Neuronal stem cell (in vitro differentiated cells): Measurements from ENCODE around the gene TCF7L2.

Experiments used
- DNase-seq: peaks from one replicate; pipeline ENCODE4 v3.0.0-alpha.2; 2013; ENCODE audit warnings: low spot score
- H2AFZ ChIP-seq: one replicate; pipeline ENCODE4 v1.6.1; 2013; ENCODE audit warnings: mild to moderate bottlenecking, low read length, inconsistent platforms
- H2AK5ac ChIP-seq: 2 replicates; pipeline ENCODE4 v1.6.1; 2013; ENCODE audit warnings: low read depth, mild to moderate bottlenecking, inconsistent platforms, low read length, moderate library complexity, mixed read lengths
- H2BK120ac ChIP-seq: 2 replicates; pipeline ENCODE4 v1.6.1; 2013; ENCODE audit warnings: low read depth, mild to moderate bottlenecking, inconsistent platforms, low read length, moderate library complexity, mixed read lengths
- H2BK12ac ChIP-seq: one replicate; pipeline ENCODE4 v1.6.1; 2013; ENCODE audit warnings: low read length, inconsistent platforms
- H2BK15ac ChIP-seq: 2 replicates; pipeline ENCODE4 v1.6.1; 2013; ENCODE audit warnings: mild to moderate bottlenecking, low read length, inconsistent platforms, mixed read lengths
- H2BK5ac ChIP-seq: one replicate; pipeline ENCODE4 v1.6.1; 2013; ENCODE audit warnings: inconsistent platforms, mild to moderate bottlenecking, low read length, moderate library complexity
- H3K14ac ChIP-seq: one replicate; pipeline ENCODE4 v1.6.1; 2013; ENCODE audit warnings: low read length, inconsistent platforms
- H3K18ac ChIP-seq: 2 replicates; pipeline ENCODE4 v1.6.1; 2013; ENCODE audit warnings: low read length, inconsistent platforms
- H3K23ac ChIP-seq: 2 replicates; pipeline ENCODE4 v1.6.1; 2013; ENCODE audit warnings: low read depth, mild to moderate bottlenecking, mixed read lengths, low read length, inconsistent platforms; ENCODE audit not compliant: poor library complexity
- H3K27ac ChIP-seq: replicated peaks from 3 replicates; pipeline ENCODE4 v1.5.1; 2013; ENCODE audit warnings: low read length, inconsistent platforms
- H3K27me3 ChIP-seq, 3 experiments: 2 replicates each; pipeline ENCODE4 v1.6.1; 2013; ENCODE audit warnings: low read length in 3 of 3, mild to moderate bottlenecking in 2 of 3, inconsistent platforms in 1 of 3, low read depth in 1 of 3, mixed read lengths in 1 of 3, moderate library complexity in 1 of 3; ENCODE audit not compliant: control insufficient read depth in 3 of 3, insufficient read depth in 3 of 3
- H3K36me3 ChIP-seq, 2 donors: replicated peaks in 1 of 2; 2 replicates each; pipeline ENCODE4 v1.6.1; 2013; ENCODE audit warnings: low read length in 2 of 2; ENCODE audit not compliant: control insufficient read depth in 2 of 2, insufficient read depth in 2 of 2
- H3K4ac ChIP-seq: 2 replicates; pipeline ENCODE4 v1.6.1; 2013; ENCODE audit warnings: inconsistent platforms, mild to moderate bottlenecking, low read length, moderate library complexity
- H3K4me1 ChIP-seq, 2 donors: 1 replicate in 1 of 2; 2 replicates in 1 of 2; pipeline ENCODE4 v1.6.1; 2013; ENCODE audit warnings: low read length in 2 of 2, low read depth in 1 of 2; ENCODE audit not compliant: control insufficient read depth in 2 of 2, insufficient read depth in 1 of 2
- H3K4me2 ChIP-seq: one replicate; pipeline ENCODE4 v1.6.1; 2013; ENCODE audit warnings: mild to moderate bottlenecking, low read length, inconsistent platforms; ENCODE audit not compliant: insufficient read depth, poor library complexity, severe bottlenecking
- H3K4me3 ChIP-seq, 2 donors: 2 replicates each; pipeline ENCODE4 v1.5.1; 2013; ENCODE audit warnings: low read length in 2 of 2, mild to moderate bottlenecking in 2 of 2, inconsistent platforms in 1 of 2, moderate library complexity in 1 of 2
- H3K79me1 ChIP-seq: one replicate; pipeline ENCODE4 v1.6.1; 2013; ENCODE audit warnings: low read depth, mild to moderate bottlenecking, inconsistent platforms, low read length, moderate library complexity
- H3K9ac ChIP-seq: one replicate; pipeline ENCODE4 v1.6.1; 2013; ENCODE audit warnings: mild to moderate bottlenecking, low read depth, low read length, inconsistent platforms; ENCODE audit not compliant: poor library complexity
- H3K9me3 ChIP-seq, 2 donors: replicated peaks in 1 of 2; 2 replicates each; pipeline versions ENCODE3 to v1.6.1; 2013; ENCODE audit warnings: low read length in 2 of 2, mild to moderate bottlenecking in 2 of 2, inconsistent platforms in 1 of 2, low read depth in 1 of 2, mixed read lengths in 1 of 2, moderate library complexity in 1 of 2; ENCODE audit not compliant: control insufficient read depth in 2 of 2, insufficient read depth in 1 of 2
- H4K8ac ChIP-seq: one replicate; pipeline ENCODE4 v1.6.1; 2013; ENCODE audit warnings: low read depth, mild to moderate bottlenecking, inconsistent platforms, low read length, moderate library complexity
- H4K91ac ChIP-seq: one replicate; pipeline ENCODE4 v1.6.1; 2013; ENCODE audit warnings: low read length, low read depth, mild to moderate bottlenecking, inconsistent platforms; ENCODE audit not compliant: poor library complexity
- WGBS, 2 donors: extraction: QIAGEN DNeasy Blood & Tissue Kit; methylation state at CpG; one replicate each; pipeline ENCODE4 v1.1.7; 2013; ENCODE audit warnings: missing lambda C conversion rate in 2 of 2, mixed read lengths in 1 of 2; ENCODE audit not compliant: insufficient read length in 2 of 2, insufficient replicate concordance in 1 of 2; ENCODE audit errors: extremely low coverage in 2 of 2; 5-methylcytosine and 5-hydroxymethylcytosine counted together

The TCF7L2 gene

GRCh38 chr10:113019692-113020474 lies 69.8 kb downstream of the TCF7L2 start:
- H3K9me3 ChIP-seq: no peaks in the 10 kb centered on the region
- no peak overlapping the region for H2BK120ac ChIP-seq
- H3K4me3 ChIP-seq: no peak overlapping the region
- no peak overlapping the region for H2BK12ac ChIP-seq
- peaks cover 6% of the 10 kb centered on the region for H3K79me1 ChIP-seq
- peaks cover 22 to 34% of the 10 kb centered on the region in 2 donors for H3K4me1 ChIP-seq
- H3K4ac ChIP-seq: no peak overlapping the region
- peaks cover 0 to 8% of the 10 kb centered on the region in 2 donors for H3K36me3 ChIP-seq
- no peak overlapping the region for H2AFZ ChIP-seq
- H2BK5ac ChIP-seq: no peak overlapping the region
- H3K27me3 ChIP-seq: no peaks in the 10 kb centered on the region
- H3K9ac ChIP-seq: no peak overlapping the region
- no peak overlapping the region for H3K14ac ChIP-seq
- peak overlapping the region; percentile 4 for H3K23ac ChIP-seq
- peak; percentile 80 for DNase-seq
- H2AK5ac ChIP-seq: no peak overlapping the region
- H4K91ac ChIP-seq: no peak overlapping the region
- H3K27ac ChIP-seq: peak overlapping the region; percentile 36
- H4K8ac ChIP-seq: no peak overlapping the region
- H2BK15ac ChIP-seq: no peak overlapping the region
- no CpG with 5 or more reads among the region's 12 CpGs for whole genome bisulfite sequencing, 2 donors
- peak overlapping the region; percentile 27 for H3K18ac ChIP-seq
- H3K4me2 ChIP-seq: peak overlapping the region; percentile 26

- Histone ChIP-seq H2BK12ac (no peak overlapping the region), H2AFZ (no peak overlapping the region), H4K91ac (no peak overlapping the region), H3K23ac (no peak overlapping the region), H3K27ac (peak overlapping the region; percentile 36), H3K4me1 (peaks cover 22 to 34% of the 10 kb centered on the region in 2 donors), H3K9ac (no peak overlapping the region), H3K4ac (no peak overlapping the region), H3K14ac (no peak overlapping the region), H3K36me3 (peaks cover 0 to 8% of the 10 kb centered on the region in 2 donors), H2AK5ac (no peak overlapping the region), H2BK120ac (no peak overlapping the region), H3K79me1 (peaks cover 6% of the 10 kb centered on the region), H3K4me2 (peak overlapping the region; percentile 26), H3K27me3 (no peaks in the 10 kb centered on the region), H3K4me3 (no peak overlapping the region), H3K9me3 (no peaks in the 10 kb centered on the region), H2BK15ac (no peak overlapping the region), H4K8ac (no peak overlapping the region), H2BK5ac (no peak overlapping the region), H3K18ac (peak overlapping the region; percentile 27)
- no CpG with 5 or more reads among the region's 2 CpGs for WGBS, 2 donors
- DNase-seq: no peak
Measured at GRCh38 chr10:113020475-113020753, 70.4 kb downstream of the TCF7L2 start.

- Histone ChIP-seq H3K36me3 (peaks cover 0 to 8% of the 10 kb centered on the region in 2 donors), H2BK5ac (no peak overlapping the region), H2AFZ (no peak overlapping the region), H3K27me3 (no peaks in the 10 kb centered on the region), H3K4me1 (peaks cover 22 to 34% of the 10 kb centered on the region in 2 donors), H3K14ac (no peak overlapping the region), H2BK15ac (no peak overlapping the region), H2BK12ac (no peak overlapping the region), H3K18ac (no peak overlapping the region), H2BK120ac (no peak overlapping the region), H3K79me1 (peaks cover 6% of the 10 kb centered on the region), H3K9me3 (no peaks in the 10 kb centered on the region), H3K4me2 (no peak overlapping the region), H3K23ac (no peak overlapping the region), H4K8ac (no peak overlapping the region), H3K4ac (no peak overlapping the region), H2AK5ac (no peak overlapping the region), H3K4me3 (no peak overlapping the region), H3K9ac (no peak overlapping the region), H4K91ac (no peak overlapping the region), H3K27ac (no peak overlapping the region)
- WGBS, 2 donors: no CpG with 5 or more reads among the region's 7 CpGs
- DNase-seq: no peak
Measured at GRCh38 chr10:113020838-113021237, 70.8 kb downstream of the TCF7L2 start.

DNA sequence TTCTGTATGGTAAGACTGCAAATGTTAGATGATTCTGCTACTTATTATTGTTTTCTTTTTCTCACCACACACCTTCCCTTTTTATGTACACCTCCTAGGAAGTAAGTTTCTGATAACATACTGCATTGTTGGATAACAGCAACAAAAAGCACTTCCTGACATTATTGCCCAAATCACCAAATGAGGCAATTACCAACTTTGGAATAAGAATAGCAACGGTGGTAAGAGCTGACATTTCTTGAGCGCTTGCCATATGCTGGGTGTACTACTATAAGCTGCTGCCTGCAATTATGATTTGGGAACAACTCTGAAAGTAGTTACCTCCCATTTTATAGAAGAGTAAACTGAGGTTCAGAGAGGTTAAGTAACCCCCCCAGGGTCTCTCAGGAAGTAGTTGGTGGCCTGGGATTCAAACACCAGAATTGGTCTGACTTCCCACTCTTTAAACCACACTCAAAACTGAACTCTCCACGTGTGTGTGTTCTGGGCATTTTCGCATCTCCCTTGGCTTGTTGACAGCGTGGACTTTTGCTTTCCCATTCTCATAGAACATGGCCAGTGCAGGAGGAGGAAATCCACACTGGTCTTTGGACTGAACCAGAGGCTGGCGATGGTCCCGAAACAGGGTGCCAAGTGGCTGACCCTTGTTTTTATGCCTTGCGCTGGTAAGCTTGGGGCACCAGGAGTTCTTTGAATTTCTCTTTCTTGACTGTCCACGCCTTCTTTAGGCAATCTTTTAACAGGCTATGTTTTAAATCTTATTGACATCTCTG lies 71.4 kb downstream of the TCF7L2 start:
- H2BK120ac ChIP-seq: no peak overlapping the region
- no peak overlapping the region for H3K9ac ChIP-seq
- H2BK12ac ChIP-seq: no peak overlapping the region
- no peak overlapping the region for H4K8ac ChIP-seq
- peaks cover 0 to 8% of the 10 kb centered on the region in 2 donors for H3K36me3 ChIP-seq
- H3K9me3 ChIP-seq: no peaks in the 10 kb centered on the region
- no peak overlapping the region for H2BK15ac ChIP-seq
- no CpG with 5 or more reads among the region's 9 CpGs for WGBS, 2 donors
- DNase-seq: no peak
- no peak overlapping the region for H2AK5ac ChIP-seq
- peaks cover 23 to 36% of the 10 kb centered on the region in 2 donors for H3K4me1 ChIP-seq
- H4K91ac ChIP-seq: no peak overlapping the region
- no peak overlapping the region for H3K4me3 ChIP-seq
- H3K27ac ChIP-seq: no peak overlapping the region
- no peaks in the 10 kb centered on the region for H3K27me3 ChIP-seq
- H2BK5ac ChIP-seq: no peak overlapping the region
- H3K79me1 ChIP-seq: peaks cover 6% of the 10 kb centered on the region
- H3K23ac ChIP-seq: no peak overlapping the region
- H3K14ac ChIP-seq: no peak overlapping the region
- H3K4me2 ChIP-seq: no peak overlapping the region
- H3K18ac ChIP-seq: no peak overlapping the region
- no peak overlapping the region for H3K4ac ChIP-seq
- H2AFZ ChIP-seq: no peak overlapping the region
